ENCODE results near the gene RSPO4.

The RSPO4 gene

DNA sequence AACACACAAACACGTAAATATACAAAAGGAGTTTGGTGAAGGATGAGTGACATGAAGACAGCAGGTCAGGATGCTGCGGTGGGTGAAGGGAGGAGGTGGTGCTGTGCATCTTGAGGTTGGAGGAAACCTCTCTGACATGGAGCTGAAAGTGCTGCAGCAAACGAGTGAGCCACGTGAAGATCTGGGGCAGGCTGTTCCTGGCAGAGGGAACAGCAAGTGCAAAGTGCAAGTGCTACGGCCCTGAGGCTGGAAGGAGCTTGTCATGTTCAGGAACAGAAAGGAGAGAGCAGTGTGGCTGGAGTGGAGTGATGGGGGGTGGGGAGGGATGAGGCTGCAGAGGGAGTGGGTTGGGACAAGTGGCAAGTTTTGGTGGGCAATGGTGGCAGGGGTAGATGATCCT is 61.2 kb downstream of the RSPO4 start:
- DNase-seq = no peak

DNA sequence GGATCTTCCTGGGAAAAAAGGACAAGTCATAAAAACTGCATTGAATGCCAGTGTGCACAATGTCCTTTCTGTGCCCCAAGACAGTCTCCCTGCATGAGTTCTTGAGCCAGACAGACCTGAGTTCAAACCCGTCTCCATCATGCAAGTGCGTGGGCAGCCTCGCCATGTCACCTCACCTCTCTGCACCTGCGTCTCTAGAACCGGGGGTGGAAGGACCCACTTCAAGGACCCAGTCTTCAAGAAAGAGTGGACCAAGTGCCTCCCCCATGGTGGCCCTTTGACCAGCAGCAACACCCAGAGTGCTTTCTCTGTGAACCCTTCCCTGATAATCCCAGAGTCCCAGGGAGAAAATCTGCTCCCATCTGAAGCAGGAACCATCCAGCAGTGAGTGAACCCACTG is 62.5 kb downstream of the RSPO4 start:
- no peak for DNase-seq

DNA sequence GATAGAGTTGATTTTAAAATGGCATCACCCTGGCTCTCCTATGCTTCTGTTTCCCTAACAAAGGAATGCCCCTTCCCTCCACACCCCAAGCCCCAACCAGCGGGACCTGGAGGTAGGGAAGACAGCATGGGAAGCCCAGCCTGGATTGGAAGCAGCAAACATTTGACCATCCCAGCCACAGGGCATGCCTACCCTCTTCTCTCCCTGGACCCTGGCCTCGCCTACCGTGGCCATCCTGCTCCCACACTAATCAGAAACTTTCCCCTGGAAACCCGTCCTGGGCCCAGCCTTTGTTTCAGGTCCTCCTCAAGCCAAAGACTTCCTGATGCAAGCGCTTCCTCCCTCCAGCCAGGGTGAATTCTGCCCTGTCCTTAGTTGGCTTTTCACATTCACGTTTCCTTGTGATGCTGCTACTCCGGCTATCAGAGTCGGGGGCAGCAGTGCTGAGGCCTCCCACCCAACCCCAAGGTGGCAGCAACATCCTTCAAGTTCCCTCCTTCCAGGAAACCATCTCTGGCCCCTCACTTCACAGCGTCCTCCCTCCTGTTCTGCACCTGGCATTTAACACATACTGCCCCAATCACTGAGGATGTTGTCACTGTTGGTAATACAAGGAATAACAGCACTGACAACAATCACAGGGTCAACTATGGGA is 67.8 kb downstream of the RSPO4 start:
- no peak for DNase-seq

DNA sequence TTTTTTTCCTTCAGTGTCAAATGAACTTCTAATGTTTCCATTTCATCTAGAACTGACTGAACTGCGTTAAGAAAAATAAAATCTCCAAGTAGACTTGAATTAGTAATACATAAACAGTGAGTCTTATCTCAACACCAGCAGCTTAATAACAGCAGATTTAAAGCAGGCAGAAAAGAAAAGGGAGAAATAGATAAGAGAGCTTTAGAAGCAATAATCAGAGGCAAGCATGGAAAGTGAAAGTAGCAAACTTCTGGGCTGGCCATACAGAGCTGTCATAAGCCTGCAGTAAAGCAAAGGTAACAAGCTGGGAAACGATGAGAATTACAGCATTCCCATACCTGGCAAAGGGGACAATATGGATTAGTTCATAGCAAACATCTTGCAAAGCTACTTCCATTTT is 69.1 kb downstream of the RSPO4 start:
- DNase-seq = no peak

DNA sequence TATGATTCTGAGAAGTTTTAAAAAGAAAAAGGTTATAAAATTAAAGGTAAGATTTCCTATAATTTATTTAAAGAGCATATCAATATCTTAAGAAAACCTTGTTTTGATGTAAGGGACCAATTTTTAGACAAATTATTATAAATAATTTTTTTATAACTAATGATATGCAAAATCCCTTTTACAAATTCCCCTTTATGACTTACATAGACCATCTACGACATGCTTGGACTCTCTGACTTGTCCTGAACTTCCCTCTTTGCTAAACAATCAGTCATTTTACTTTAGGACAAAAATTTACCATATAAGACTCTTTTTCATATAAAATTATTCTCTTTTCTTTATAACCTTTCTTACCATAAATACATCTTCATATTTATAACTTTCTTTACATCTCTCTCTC is 70.7 kb downstream of the RSPO4 start:
- no peak for DNase-seq

DNA sequence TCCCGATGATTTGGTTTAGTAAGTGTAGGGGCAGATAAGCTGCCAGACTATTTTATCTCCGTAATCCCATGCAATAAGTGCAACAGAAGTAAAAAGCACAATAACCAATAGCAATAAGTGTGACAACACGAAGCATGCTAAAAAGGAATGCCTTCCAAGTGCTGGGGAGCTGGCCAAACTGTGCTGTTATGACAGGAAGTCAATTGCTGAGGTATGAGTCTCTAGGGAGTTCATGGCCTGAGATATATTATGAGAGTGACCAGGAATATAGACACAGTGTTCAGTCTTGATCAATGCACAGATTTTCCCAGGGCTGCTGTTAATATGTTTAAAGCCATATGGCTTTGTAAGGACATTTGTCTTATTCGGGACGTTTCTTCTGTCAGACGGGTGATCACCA is 75.4 kb downstream of the RSPO4 start:
- no peak for DNase-seq

DNA sequence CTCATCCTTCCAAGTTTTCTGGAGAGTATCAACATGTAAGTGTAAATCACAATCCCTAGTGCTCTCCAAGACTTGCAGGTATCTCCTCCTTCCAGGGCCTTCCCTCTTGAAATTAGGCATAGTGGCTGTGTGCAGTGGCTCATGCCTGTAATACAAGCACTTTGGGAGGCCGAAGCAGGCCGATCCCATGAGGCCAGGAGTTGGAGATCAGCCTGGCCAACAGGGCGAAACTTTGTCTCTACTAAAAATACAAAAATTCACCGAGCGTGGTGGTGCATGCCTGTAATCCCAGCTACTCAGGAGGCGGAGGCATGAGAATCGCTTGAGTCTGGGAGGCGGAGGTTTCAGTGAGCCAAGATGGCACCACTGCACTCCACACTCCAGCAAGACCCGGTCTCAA is 76.6 kb downstream of the RSPO4 start:
- no peak for DNase-seq

DNA sequence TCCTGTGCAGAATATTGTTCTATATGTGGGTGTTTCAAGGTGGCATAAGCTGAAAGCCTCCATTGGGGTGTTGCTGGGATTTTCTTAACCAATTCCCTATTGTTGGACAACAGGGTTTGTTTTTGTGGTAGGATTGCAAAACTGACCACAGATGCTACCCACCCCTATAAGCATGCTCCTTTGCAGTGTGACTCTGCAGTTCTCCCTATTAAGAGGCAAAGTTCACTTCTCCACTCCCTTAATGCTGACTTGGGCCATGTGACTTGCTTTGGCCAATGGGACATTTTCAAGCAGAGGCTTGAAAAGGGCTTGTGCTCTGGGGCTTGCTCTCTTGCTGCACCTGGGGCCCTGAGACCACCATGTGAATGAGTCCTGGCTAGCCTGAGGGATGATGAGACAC is 77.5 kb downstream of the RSPO4 start:
- no peak for DNase-seq

DNA sequence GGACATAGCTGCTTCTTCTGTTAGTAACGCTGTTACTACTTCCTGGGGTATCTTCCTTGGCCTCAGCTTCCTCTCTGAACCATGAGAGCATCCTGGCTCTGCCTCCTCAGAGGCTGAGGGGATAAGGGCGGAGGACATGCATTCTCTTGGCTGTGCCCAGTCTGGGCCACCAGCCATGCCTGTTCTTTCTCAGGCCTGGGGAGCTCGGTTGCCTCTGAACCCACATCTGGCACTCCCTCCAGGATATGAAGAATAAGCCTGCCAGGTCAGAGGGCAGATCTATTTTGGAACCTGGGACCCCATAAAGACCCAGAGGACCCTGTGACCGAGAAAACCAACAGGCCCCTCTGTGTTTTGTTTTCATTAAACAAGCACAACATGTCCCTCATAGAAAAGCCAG is 79.3 kb downstream of the RSPO4 start:
- no peak for DNase-seq

DNA sequence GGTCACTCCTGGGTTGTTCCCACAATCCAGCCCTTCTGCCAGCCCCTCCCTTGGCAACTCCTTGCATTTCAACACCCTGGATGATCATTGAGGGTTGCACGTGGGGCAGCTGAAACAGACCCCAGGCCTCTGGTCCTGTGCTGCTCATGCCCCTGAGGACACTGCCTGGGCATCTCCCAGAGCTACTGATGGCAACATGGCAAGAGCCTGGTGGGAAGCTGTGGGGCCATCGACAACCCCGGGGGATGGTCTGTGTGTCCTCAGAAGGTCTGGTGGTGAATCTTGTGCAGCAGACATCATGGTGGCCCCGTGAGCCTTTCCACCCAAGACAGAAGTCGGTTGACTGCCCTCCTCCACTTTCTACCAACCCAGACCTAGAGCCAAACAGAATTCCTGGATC is 81.0 kb downstream of the RSPO4 start:
- no peak for DNase-seq

DNA sequence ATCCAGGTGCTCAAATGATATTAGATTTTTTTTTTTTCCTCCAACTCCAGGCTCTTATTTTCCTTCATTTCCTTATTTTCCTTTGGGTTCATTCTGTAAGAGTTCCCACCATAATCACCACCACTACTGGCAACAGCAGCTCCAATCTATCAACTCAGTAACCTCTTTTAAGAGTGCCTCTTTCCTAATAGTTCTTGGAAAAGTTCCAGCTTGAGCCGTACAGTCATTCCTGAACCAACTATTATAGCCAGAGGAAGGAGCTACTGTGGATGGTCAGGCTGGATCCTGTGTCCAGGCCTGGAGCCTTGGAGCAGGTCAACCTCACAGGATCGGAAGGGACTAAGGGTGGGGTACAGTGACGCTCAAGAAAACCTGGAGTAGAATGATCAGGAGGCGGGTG is 81.8 kb downstream of the RSPO4 start:
- no peak for DNase-seq

DNA sequence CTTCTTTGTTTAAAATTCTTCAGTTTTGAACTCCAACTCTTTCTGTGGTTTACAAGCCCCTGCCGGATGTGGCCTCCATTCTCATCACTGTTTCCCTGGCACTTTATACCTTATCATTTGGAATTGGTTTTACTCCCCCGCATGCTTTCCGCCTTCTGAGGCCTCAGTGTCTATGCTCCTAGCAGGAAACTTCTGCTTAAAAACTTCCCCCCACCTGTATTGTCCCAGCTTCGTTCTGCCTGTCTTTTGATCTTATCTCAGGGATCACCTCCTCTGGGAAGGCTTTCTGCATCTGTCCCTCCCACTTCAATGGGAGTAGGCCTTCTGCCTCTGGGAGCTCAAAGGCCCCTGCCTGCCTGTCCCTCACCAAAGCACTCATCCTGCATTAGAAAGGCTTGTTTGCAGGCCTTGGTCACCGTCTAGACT is 82.6 kb downstream of the RSPO4 start:
- DNase-seq = no peak

DNA sequence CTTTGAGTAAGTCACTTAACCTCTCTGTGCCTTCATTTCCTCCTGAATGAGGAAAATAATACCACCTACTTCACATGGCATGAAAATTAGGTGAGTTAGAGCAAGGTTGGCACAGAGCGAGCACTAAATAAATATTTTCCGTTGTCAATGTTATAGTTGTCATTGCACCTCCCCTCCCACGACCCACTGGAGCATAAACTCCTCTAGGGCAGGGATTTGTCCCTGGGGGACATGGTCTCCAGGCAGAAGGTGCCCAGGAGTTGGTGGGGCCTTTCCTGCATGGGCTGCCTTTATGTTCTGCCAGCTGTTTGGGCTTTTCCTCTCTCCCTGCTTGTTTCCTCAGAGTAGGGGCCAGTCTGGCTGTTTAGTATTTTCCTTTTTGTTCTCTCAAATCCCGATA is 84.7 kb downstream of the RSPO4 start:
- no peak for DNase-seq

DNA sequence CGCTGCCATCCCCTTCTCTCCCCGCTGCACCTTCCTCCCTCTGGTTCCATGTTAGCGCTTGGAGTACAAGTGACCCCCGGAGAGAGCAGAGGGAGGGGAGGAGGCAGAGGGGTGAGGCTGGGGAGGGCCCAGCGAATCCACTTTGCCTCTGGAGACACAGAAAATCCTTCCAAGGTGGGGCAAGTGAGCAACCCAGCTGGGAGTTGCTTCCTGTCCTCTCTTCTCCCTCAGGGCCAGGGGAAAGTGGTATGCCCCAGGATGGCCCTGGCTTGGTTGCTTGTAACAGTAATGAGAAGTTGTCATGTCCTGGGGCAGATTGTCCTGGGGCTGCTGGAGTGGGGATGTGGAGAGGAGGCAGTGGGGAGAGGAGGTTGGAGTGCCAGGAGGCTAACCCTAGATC is 85.3 kb downstream of the RSPO4 start:
- no peak for DNase-seq

DNA sequence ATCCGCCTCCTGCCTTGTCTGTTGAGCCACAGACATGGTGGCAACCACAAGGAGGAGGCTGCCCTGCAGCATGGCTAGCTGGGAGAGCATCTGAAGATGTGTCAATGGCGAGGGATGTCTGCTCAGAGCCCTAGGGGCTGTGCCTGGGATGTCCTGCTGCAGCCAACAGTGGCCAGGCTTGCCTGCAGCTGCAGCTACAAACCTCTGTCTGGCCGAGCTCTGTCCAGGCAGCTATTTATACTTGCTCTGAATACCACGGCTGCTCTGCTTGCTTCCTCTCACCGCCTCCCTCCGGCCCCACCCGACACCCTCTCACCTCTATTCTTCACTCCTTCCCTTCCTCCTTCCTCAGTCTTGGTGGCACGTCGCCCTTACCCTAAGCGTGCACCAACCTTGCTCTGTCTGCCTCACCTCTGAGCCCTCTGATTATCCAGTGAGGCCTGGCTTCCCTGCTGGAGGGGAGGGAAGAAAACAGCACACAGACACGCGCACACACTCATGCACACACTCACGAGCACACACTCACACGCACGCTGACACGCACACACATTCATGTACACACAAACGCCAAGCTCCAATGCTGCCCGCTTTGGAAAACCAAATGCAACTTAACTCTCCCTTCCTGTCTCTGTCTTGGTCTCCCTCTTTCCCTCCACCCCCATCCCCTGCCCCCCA is 85.8 kb downstream of the RSPO4 start, which contains the start of gene ANGPT4:
TSS of gene ANGPT4 (minus strand) at position 210 of the 675 bp plus-strand sequence. CDS start at position 90, 120 bp downstream.
- DNase-seq = no peak

DNA sequence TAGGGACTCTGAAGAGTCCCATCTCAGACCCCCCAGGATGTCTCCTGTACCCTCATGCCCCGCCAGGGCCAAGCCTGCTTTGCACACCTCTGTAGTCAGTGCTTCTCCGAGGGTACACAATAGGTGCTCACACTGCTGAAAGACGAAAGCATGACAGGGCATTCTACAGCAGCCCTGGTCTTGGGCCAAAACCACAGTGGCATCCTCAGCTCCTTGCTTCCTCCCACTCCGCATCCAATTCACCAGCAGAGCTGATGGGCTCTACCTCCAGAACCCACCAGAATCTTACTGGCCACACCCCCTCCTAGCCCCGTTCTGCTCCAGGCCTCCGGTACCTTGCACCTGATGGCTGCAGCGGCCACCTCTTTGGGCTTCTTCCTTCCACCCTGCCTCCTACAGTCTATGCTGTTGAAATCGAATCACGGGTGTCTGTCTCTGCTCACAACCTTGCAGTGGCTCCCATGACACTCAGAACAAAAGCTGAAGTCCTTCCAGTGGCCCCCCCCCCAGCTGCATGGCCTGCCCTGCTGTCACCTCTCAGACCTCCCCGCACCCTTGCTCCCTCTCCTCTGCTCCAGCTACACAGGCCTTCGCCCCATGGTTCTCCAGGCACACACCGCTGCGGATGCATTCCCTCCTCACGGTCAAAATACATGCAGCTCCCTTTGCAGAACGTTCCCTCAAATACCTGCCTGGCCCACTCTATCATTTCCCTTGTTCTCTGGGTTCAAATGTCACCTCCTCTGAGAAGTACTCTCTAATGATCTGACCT is 87.2 kb downstream of the RSPO4 start:
- no peak for DNase-seq

DNA sequence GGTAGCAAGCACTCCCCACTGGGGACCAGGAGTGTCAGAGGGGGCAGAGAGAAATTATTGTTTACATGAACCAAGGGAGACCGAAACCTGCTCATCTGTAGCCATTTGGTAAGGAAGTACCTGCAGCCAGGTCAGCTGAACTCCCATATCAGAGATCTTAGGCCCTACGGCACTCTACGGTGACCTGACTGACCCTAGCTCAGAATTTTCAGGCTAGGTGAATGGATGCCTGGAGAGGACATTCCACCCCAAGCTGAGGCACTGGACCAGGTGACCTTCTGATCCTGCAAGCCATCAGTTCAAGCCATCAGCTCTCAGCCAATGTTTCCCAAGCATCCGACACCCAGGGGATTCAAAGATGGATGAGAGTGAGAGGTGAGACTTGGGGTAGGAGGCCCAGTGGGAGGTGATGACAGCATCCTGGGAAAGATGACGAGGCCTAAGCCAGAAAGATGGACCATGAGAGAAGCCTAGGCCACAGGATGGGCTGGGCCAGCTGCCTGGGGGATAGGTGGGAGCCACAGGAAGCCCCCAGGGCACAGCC is 88.7 kb downstream of the RSPO4 start:
- DNase-seq = no peak

DNA sequence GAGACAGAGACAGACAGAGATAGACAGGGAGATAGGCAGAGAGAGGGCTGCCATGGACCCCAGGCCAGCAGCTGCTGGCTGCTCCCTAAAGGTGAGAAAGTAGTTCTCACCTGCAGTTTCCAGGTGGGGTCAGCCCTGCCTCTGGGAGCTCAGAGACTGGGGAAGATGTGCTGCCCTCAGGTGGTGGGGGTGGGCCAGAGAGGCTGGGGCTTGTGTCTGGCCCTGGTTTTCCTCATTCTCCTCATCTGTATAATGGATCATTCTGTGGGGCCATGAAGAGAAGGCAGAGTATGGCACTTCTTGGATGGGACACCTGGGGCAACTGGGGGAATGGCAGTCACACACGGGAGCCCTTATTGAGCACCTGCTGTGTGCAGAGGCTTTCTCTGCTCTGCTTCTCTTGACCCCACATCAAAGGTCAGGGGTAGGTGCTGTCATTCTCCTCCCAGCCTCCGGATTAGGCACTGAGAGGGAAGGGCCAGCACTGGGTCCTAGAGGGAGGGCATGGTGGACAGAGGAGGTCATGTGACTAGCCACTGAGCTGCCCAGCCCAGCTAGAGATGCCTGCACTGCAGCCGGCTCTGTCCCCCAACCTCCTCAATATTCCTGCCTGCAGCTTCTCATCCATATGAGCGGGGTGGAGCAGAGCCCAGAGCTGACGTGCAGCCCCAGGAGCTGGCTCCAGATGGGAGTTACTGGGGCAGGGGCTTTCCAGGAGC is 90.1 kb downstream of the RSPO4 start:
- DNase-seq = no peak

DNA sequence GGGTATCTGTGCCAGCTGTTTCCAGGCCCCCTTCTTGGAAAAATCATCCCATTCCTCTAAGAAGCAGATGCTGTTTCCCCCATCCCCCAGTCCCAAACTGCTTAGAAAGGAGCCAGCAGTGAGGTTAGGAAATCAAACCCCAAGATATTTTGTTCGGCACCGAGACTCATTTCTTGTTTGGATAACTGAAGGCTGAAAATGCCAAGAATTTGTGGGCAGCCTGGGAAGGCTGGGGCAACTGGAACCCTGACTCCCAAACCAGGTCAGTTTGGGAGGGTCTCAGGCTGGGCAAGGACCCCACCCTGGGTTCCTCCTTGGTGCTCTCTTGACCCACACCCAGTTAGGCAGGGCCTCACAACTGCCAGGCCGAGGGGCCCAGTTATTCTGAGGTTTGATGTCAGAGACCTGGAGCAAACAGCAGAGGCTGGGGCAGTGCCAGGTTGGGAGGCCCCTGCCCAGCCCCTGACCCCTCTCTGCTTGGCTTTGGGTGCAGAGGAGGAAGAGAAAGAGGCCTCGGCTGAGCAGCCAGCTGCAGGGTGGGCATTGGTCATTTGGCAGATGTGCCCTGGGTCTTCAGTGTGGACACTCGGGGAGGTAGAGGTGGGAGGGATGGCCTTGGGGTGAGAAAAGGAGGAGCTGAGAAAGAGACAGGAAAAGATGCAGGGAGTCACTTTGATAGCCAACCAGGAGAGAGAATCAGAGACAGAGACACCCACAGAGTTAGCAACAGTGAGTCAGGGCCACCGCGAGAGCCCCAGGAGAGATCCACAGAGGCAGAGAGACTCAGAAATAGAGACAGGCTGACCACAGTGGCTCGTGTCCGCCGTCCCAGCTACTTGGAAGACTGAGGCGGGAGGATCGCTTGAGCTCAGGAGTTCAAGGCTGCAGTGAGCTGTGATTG is 91.0 kb downstream of the RSPO4 start:
- peak; percentile 50 for DNase-seq

DNA sequence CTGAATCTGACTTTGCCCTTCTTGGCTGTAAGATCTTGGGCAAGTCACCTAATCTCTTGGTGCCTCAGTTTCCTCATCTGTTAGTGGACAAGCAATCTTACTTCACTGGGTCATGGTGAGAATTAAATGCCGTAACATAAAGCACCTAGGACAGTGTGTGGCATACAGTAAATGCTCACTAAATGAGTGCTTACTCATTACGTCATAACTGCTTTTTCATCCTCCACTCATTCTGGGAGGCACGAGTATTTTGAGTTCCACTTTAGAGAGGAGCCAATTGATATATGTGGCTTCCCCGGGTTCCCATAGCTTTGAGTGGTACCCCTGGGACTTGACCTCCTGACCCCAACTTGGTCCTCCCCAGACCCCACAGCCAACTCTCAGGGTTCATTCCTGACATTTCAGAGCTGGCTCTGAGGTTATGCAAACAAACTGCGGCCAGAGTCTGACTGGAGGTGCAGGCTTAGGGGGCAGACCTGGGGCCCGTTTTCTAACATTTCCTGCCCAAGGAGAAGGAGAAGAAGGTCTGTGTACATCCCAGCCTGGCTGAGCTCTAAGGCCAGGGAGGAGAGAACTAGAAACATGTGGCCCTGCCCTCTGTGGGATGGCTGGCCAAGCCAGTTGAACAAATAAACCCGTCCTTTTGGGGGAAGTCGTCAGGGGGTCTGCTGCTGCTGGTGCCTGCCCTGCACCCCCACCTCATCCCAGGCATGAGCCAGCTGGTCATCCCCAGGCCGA is 91.8 kb downstream of the RSPO4 start:
- peak; percentile 10 for DNase-seq

DNA sequence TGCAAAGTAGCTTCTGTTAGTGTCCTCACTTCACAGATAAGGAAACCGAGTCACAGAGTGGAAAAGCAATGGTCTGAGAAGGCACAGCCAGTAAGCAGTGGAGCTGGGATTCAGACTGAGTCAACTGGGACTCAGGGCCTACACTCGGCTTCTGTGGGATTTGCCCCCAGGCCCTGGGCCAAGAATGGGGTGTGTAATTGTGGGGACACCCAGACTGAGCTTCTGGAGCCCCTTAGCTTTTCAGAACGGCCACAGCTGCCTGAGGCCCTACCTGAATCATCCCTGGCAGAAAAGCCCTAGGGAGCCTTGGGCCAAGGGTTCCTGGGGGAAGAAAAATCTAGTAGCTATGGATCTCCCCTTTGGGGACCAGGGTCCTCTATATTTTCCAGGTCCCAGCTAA is 92.5 kb downstream of the RSPO4 start:
- DNase-seq = no peak

Data from EL (cell line).